Melanocyte of skin (primary cell): Measurements from ENCODE around the gene TAF11L14. TPM values are rescaled to one million over a fixed set of nuclear protein-coding genes. Genes with fewer than 3 reads are reported as not detected.

Experiments used
- small RNA-seq, 2 donors: library from RNA; depleted of rRNA; stranded (forward); fragments of <200 nt; gene quantifications; one replicate each; pipeline ENCODE3, GENCODE V24; 2012
- total RNA-seq, 2 donors: library from RNA; depleted of rRNA; stranded (reverse); fragments of >200 nt; gene quantifications; 2 replicates each; pipeline ENCODE4 v1.2.3, GENCODE V29; 2012

Gene TAF11L14
- total RNA-seq: not detected

DNA sequence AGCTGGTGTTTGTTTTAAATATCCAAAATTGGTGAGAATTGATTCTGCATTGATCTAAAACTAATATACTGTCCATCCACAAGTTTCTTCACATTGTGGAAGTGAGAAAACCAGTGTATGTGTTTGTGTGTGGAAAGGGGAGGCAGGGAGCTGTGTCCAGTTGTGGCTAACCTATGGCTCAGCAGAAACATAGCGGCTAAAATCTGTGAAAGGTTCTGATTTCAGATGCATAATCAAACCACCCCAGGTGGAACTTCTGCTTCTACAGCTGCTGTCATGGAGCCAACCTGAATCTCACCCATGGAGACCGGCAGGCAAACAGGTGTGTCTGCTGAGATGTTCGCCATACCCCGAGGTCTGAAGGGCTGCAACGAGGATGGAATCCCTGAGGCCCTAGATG lies at the start of gene TAF11L14:
TSS of gene TAF11L14 (plus strand) at position 301 of the 400 bp plus-strand sequence.

DNA sequence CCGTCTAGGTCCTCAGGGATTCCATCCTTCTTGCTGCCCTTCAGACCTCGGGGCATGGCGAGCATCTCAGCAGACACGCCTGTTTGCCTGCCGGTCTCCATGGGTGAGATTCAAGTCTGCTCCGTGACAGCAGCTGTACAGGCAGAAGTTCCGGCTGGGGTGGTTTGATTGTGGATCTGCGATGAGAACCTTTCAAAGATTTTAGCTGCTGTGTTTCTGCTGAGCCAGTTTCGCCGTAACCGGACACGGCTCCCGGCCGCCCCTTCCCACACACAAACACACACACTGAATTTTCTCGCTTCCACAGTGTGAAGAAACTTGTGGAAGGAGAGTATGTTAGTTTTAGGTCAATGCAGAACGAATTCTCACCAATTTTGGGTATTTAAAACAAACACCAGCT lies 48.6 kb upstream of the TAF11L14 start, which contains the start of gene TAF11L7:
TSS of gene TAF11L7 (minus strand) at position 101 of the 400 bp plus-strand sequence.

DNA sequence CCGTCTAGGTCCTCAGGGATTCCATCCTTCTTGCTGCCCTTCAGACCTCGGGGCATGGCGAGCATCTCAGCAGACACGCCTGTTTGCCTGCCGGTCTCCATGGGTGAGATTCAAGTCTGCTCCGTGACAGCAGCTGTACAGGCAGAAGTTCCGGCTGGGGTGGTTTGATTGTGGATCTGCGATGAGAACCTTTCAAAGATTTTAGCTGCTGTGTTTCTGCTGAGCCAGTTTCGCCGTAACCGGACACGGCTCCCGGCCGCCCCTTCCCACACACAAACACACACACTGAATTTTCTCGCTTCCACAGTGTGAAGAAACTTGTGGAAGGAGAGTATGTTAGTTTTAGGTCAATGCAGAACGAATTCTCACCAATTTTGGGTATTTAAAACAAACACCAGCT lies 43.4 kb upstream of the TAF11L14 start, which contains the start of gene TAF11L8:
TSS of gene TAF11L8 (minus strand) at position 101 of the 400 bp plus-strand sequence.

DNA sequence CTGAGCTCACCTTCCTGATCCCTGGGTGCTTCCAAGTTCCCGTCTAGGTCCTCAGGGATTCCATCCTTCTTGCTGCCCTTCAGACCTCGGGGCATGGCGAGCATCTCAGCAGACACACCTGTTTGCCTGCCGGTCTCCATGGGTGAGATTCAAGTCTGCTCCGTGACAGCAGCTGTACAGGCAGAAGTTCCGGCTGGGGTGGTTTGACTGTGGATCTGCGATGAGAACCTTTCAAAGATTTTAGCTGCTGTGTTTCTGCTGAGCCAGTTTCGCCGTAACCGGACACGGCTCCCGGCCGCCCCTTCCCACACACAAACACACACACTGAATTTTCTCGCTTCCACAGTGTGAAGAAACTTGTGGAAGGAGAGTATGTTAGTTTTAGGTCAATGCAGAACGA lies 40.0 kb upstream of the TAF11L14 start, which contains the start of gene TAF11L9:
TSS of gene TAF11L9 (minus strand) at position 140 of the 400 bp plus-strand sequence.

DNA sequence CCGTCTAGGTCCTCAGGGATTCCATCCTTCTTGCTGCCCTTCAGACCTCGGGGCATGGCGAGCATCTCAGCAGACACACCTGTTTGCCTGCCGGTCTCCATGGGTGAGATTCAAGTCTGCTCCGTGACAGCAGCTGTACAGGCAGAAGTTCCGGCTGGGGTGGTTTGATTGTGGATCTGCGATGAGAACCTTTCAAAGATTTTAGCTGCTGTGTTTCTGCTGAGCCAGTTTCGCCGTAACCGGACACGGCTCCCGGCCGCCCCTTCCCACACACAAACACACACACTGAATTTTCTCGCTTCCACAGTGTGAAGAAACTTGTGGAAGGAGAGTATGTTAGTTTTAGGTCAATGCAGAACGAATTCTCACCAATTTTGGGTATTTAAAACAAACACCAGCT lies 36.5 kb upstream of the TAF11L14 start, which contains the start of gene TAF11L10:
TSS of gene TAF11L10 (minus strand) at position 101 of the 400 bp plus-strand sequence.

DNA sequence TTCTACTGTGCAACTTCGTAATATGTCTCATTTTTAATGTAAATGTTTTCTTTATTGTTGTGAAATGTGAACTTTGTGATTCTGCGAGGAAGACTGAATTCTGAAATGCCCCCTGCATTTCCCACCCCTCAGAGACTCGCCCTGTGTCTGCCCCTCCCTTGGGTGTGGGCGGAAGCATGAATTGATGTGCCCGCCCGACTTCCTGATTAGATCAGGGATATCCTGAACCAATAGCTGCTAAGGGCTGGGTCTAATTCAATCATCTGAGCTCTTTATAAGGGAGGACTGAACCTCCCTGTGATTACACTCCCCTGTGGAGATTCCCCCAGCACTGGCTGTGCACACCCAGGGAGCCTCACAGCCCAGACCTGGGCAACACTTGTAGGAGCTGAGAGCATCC lies 30.4 kb upstream of the TAF11L14 start, which contains the start of gene TAF11L11:
TSS of gene TAF11L11 (plus strand) at position 304 of the 400 bp plus-strand sequence.

DNA sequence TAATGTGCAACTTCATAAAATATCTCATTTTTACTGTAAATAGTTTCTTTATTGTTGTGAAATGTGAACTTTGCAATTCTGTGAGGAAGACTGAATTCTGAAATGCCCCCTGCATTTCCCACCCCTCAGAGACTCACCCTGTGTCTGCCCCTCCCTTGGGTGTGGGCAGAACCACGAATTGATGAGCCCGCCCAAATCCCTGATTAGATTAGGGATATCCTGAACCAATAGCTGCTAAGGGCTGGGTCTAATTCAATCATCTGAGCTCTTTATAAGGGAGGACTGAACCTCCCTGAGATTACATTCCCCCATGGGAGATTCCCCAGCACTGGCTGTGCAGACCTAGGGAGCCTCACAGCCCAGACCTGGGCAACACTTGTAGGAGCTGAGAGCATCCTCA lies 24.2 kb upstream of the TAF11L14 start, which contains the start of gene TAF11L12:
TSS of gene TAF11L12 (plus strand) at position 301 of the 400 bp plus-strand sequence.

DNA sequence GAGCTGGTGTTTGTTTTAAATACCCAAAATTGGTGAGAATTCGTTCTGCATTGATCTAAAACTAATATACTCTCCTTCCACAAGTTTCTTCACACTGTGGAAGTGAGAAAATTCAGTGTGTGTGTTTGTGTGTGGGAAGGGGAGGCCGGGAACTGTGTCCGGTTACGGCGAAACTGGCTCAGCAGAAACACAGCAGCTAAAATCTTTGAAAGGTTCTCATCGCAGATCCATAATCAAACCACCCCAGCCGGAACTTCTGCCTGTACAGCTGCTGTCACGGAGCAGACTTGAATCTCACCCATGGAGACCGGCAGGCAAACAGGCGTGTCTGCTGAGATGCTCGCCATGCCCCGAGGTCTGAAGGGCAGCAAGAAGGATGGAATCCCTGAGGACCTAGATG lies 2.5 kb upstream of the TAF11L14 start, which contains the start of gene TAF11L13:
TSS of gene TAF11L13 (plus strand) at position 301 of the 400 bp plus-strand sequence.

Small RNAs within 50 kb of the gene (small RNA-seq; reads per million reads assigned to genes)
- 0 reads per million in 2 donors for gene AC233724.1
- 0 reads per million in 2 donors for gene AC233724.12
- 0 reads per million in 2 donors for gene AC233724.2
- gene AC233724.3: 0 reads per million in 2 donors
- 0 reads per million in 2 donors for gene AC233724.4
- gene AC233724.6: 0 reads per million in 2 donors
- gene AC233724.7: 0 reads per million in 2 donors

Other genes starting within 250 kb of the TAF11L14 start
- not detected for gene TAF11L2, start 136.2 kb upstream of the TAF11L14 start, total RNA-seq
- not detected for gene TAF11L3, start 116.1 kb upstream of the TAF11L14 start, total RNA-seq
- not detected for gene TAF11L4, start 112.7 kb upstream of the TAF11L14 start, total RNA-seq
- not detected for gene TAF11L5, start 109.2 kb upstream of the TAF11L14 start, total RNA-seq
- not detected for gene TAF11L6, start 105.8 kb upstream of the TAF11L14 start, total RNA-seq
- not detected for gene TAF11L7, start 48.7 kb upstream of the TAF11L14 start, total RNA-seq
- gene TAF11L8, start 43.5 kb upstream of the TAF11L14 start, total RNA-seq: not detected
- not detected for gene TAF11L9, start 40.1 kb upstream of the TAF11L14 start, total RNA-seq
- not detected for gene TAF11L10, start 36.6 kb upstream of the TAF11L14 start, total RNA-seq
- gene TAF11L11, start 30.3 kb upstream of the TAF11L14 start, total RNA-seq: not detected
- not detected for gene TAF11L12, start 24.1 kb upstream of the TAF11L14 start, total RNA-seq
- gene TAF11L13, start 2.4 kb upstream of the TAF11L14 start, total RNA-seq: not detected